Airway epithelial cell (primary cell): ENCODE data around the gene HOXC5. TPM values are rescaled to one million over a fixed set of nuclear protein-coding genes. Genes with fewer than 3 reads are reported as not detected.

Source experiments
- total RNA-seq: library from RNA; depleted of rRNA; stranded (reverse); fragments of >200 nt; gene quantifications from 2 replicates; pipeline ENCODE4 v1.2.3, GENCODE V29; 2015

The HOXC5 gene
- total RNA-seq = not detected in 2 replicates

DNA sequence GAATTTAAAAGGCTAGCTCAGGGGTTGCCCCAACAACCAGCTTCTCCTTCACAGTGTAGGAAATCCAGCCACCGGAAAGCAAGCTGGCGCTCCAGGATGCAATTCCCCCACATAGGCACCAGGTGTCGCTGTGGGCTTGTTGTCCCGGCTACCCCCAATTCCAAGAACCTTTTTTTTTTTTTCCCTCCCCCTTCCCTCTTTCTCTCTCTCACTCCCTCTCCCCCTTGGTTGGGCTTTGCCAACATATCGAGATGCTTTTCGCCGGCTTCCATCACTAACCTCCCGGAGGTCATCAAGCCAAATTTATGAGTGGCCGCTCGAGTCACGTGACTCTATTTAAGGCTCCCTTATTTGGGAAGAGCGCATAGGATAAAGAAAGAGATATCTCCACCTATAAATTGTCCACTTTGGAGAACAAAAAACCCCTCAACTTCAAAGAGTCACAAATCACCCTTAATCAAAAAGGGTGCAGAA lies at the start of gene HOXC5:
TSS of gene HOXC5 (plus strand) at position 424 of the 474 bp plus-strand sequence. CDS start 73 bp downstream, outside the sequence.

DNA sequence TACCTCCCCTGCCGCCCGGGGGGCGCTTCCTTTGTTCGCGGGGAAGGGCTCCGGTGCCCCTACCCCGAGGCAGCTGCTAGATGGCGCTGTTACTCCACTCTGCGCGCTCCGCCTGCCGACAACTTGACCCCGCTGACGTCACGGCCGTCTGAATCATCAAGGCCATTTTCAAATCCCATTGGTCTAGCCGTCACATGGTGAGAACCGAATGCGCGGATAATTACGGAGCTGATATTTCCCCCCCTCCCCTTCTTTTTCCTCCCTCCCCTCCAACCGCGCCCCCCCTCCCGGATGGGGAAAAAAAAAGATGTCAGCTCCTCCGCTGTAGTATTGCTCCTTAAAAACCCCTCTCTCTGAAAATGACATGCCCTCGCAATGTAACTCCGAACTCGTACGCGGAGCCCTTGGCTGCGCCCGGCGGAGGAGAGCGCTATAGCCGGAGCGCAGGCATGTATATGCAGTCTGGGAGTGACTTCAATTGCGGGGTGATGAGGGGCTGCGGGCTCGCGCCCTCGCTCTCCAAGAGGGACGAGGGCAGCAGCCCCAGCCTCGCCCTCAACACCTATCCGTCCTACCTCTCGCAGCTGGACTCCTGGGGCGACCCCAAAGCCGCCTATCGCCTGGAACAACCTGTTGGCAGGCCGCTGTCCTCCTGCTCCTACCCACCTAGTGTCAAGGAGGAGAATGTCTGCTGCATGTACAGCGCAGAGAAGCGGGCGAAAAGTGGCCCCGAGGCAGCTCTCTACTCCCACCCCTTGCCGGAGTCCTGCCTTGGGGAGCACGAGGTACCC lies 47.8 kb upstream of the HOXC5 start, which contains the start of gene HOXC10:
TSS of gene HOXC10 (plus strand) at position 246 of the 791 bp plus-strand sequence. CDS start at position 360, 114 bp downstream.

DNA sequence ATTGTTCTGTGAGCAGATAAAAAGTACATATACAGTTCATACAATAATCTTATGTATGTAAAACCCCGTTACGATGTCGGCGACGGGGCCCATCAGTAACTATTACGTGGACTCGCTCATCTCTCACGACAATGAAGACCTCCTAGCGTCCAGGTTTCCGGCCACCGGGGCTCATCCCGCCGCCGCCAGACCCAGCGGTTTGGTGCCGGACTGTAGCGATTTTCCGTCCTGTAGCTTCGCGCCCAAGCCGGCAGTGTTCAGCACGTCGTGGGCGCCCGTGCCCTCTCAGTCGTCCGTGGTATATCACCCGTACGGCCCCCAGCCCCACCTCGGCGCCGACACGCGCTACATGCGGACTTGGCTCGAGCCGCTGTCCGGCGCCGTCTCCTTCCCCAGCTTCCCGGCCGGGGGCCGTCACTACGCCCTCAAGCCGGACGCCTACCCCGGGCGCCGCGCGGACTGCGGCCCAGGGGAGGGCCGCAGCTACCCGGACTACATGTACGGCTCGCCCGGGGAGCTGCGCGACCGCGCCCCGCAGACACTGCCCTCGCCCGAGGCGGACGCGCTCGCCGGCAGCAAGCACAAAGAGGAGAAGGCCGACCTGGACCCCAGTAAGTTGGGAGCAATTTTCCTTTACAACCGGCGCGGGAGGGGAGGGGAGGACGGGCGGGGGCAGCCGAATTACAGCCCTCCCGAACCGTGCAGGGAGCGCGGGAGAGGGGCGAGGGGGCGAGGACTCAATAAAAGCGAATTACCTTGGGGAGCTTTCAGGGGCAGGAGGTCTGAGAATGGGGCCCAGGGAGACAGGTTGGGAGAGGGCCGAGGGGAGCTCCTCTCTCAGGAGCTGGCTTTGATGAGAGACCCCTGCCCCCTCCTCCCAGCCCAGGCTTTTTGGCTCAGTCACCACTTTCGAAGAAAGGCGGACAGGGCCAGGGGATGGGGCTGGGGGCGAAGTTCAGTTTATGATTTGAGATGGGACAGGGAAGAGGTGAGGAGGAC lies 32.4 kb upstream of the HOXC5 start, which contains the start of gene HOXC9:
TSS of gene HOXC9 (plus strand) at position 46 of the 999 bp plus-strand sequence. CDS start at position 74, 28 bp downstream.

DNA sequence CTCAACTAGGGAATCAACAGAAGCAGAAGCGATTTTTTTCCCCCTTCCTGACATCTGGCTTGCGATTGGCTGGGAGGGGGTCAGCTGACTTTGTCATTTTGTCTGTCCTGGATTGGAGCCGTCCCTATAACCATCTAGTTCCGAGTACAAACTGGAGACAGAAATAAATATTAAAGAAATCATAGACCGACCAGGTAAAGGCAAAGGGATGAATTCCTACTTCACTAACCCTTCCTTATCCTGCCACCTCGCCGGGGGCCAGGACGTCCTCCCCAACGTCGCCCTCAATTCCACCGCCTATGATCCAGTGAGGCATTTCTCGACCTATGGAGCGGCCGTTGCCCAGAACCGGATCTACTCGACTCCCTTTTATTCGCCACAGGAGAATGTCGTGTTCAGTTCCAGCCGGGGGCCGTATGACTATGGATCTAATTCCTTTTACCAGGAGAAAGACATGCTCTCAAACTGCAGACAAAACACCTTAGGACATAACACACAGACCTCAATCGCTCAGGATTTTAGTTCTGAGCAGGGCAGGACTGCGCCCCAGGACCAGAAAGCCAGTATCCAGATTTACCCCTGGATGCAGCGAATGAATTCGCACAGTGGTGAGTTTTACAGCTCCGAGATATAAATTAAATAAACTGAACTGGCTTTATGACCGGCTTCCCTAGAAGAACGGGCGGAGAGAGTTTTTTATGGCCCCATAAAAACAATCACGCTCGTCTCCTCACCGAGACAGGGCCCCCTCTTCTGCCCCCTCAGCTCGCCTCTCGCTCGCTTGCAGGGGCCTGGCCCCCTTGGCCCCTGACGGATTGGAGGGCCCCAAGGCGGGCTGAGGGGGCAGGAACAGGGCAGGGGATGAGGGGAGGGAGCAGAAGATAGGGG lies 4.3 kb upstream of the HOXC5 start, which contains the start of gene HOXC6:
TSS of gene HOXC6 (plus strand) at position 127 of the 888 bp plus-strand sequence. CDS start at position 209, 82 bp downstream.

DNA sequence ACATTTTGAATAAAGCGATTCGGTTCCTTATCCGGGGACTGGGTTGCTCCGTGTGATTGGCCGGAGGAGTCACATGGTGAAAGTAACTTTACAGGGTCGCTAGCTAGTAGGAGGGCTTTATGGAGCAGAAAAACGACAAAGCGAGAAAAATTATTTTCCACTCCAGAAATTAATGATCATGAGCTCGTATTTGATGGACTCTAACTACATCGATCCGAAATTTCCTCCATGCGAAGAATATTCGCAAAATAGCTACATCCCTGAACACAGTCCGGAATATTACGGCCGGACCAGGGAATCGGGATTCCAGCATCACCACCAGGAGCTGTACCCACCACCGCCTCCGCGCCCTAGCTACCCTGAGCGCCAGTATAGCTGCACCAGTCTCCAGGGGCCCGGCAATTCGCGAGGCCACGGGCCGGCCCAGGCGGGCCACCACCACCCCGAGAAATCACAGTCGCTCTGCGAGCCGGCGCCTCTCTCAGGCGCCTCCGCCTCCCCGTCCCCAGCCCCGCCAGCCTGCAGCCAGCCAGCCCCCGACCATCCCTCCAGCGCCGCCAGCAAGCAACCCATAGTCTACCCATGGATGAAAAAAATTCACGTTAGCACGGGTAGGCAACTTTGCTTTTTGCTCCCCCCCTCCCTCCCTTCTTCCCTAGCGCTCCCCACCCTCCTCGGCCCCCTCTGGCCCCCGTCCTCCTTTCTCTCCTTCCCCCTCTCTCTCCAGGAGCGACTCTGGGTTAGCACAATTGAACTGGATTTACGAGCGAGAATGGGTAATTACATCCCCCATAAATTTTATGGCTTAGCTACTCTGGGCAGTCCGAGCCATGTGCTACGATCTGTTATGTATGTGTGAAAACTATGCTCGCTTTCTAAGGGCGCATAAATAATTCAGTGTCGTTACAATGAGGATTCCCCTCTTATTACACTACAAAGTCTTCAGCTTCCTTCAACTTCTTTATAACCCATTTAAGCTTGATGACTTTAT lies 21.2 kb downstream of the HOXC5 start, which contains the start of gene HOXC4:
TSS of gene HOXC4 (plus strand) at position 85 of the 991 bp plus-strand sequence. CDS start at position 173, 88 bp downstream.

Other genes starting within 250 kb of the HOXC5 start
- gene HOXC13, start 94.2 kb upstream of the HOXC5 start, total RNA-seq = not detected in 2 replicates
- not detected in 2 replicates for gene HOXC12, start 78.1 kb upstream of the HOXC5 start, total RNA-seq
- gene HOXC11, start 59.9 kb upstream of the HOXC5 start, total RNA-seq = not detected in 2 replicates
- not detected in 2 replicates for gene HOTAIR, start 58.1 kb upstream of the HOXC5 start, total RNA-seq
- gene HOXC10, start 47.9 kb upstream of the HOXC5 start, total RNA-seq = not detected in 2 replicates
- gene HOXC9, start 32.9 kb upstream of the HOXC5 start, total RNA-seq = not detected in 2 replicates
- gene HOXC8, start 24.1 kb upstream of the HOXC5 start, total RNA-seq = not detected in 2 replicates
- gene HOXC6, start 4.6 kb upstream of the HOXC5 start, total RNA-seq = not detected in 2 replicates
- not detected in 2 replicates for gene HOXC4, start 20.8 kb downstream of the HOXC5 start, total RNA-seq
- gene SMUG1, start 155.9 kb downstream of the HOXC5 start, total RNA-seq = 32.5 and 49.6 TPM in 2 replicates
- gene CBX5, start 247.1 kb downstream of the HOXC5 start, total RNA-seq = 30.5 and 45.4 TPM in 2 replicates
- 550 and 607 TPM in 2 replicates for gene HNRNPA1, start 247.7 kb downstream of the HOXC5 start, total RNA-seq